PC-3 (cell line): ENCODE measurements around the gene LHX5.

Source experiments
- CTCF ChIP-seq: fragments of 300-600 bp; sonication (generic); conservative IDR thresholded peaks from 2 replicates; pipeline ENCODE4 v1.5.1; 2017; ENCODE audit warnings: antibody characterized with exemption, low read depth, mild to moderate bottlenecking, low read length
- EZH2 ChIP-seq: fragments of 300-600 bp; sonication (generic); IDR thresholded peaks from one replicate; pipeline ENCODE4 v1.6.1; 2017; ENCODE audit warnings: antibody characterized with exemption, mild to moderate bottlenecking, low read length; ENCODE audit not compliant: unreplicated experiment

GRCh38 chr12:113500306-113500675, 28.6 kb upstream of the LHX5 start:
- TF ChIP-seq EZH2 (no peak), CTCF (no peak)
